ENCODE results near the gene CEP131.

The CEP131 gene

DNA sequence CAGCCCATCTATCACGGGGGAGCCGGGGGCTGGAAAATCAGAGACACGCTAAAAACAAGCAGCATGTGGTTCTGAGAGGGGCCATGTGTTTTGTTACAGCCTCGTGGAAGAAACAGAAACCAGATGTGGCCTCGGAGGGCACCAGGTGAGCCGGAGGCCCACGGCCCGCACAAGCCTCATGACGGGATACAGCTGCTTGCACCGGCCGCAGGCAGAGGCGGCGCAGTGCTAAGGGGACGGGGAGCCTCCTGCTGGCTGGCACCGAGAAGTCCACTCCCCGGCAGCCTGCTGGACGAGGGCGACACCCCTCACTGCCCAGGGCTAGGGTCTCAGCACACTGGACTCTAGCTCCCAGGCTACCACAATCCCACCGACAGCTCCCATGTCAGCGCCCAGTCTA is 35.5 kb upstream of the CEP131 start:
- TF ChIP-seq, protein P1, sequence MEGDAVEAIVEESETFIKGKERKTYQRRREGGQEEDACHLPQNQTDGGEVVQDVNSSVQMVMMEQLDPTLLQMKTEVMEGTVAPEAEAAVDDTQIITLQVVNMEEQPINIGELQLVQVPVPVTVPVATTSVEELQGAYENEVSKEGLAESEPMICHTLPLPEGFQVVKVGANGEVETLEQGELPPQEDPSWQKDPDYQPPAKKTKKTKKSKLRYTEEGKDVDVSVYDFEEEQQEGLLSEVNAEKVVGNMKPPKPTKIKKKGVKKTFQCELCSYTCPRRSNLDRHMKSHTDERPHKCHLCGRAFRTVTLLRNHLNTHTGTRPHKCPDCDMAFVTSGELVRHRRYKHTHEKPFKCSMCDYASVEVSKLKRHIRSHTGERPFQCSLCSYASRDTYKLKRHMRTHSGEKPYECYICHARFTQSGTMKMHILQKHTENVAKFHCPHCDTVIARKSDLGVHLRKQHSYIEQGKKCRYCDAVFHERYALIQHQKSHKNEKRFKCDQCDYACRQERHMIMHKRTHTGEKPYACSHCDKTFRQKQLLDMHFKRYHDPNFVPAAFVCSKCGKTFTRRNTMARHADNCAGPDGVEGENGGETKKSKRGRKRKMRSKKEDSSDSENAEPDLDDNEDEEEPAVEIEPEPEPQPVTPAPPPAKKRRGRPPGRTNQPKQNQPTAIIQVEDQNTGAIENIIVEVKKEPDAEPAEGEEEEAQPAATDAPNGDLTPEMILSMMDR (IDR thresholded peaks at IDR 0.05; ENCODE audit: low read length) = no peak
- no peak for TF ChIP-seq EZH2 (optimal IDR thresholded peaks at IDR 0.05; ENCODE audit: low read depth, low read length)
- TF ChIP-seq EZH2phosphoT487 (IDR thresholded peaks at IDR 0.05; ENCODE audit: low read length) = no peak
- H3K9ac ChIP-seq (ENCODE audit: low read length) = no peak overlapping the region

DNA sequence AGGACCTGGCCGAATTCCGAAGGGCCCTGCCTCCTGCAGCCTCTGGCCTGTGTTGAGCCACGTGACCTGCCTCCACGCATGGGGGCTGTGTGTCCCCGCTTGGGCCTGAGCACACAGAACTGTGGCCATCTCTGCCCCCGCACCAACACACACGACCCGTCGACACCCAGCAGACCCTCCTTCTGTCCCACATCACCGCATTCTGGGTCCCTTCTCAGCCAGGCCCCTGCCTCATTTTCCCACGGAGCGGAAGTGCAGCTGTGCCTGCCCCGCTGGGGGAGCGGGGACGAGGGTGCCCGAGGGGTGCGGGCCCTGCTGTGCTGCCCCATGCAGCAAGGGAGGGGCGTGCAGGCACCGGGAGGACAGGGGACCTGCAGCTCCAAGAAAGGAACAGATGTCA is 34.8 kb upstream of the CEP131 start:
- no peak overlapping the region for H3K9ac ChIP-seq (ENCODE audit: low read length)
- H3F3A ChIP-seq (ENCODE audit: insufficient read depth, low read length) = no peaks in the 10 kb centered on the region
- DNase-seq = no peak
- H3K9me2 ChIP-seq (replicated peaks; ENCODE audit: insufficient read depth, low read length) = no peaks in the 10 kb centered on the region
- no peak overlapping the region for H3K27ac ChIP-seq (ENCODE audit: low read length)
- H4K20me1 ChIP-seq (ENCODE audit: insufficient read depth, low read length) = no peaks in the 10 kb centered on the region
- H3K27me3 ChIP-seq (replicated peaks; ENCODE audit: insufficient read depth, low read length) = no peaks in the 10 kb centered on the region
- H3K4me2 ChIP-seq (ENCODE audit: low read depth, low read length) = no peak overlapping the region
- H2AFZ ChIP-seq (ENCODE audit: low read length) = no peak overlapping the region
- TF ChIP-seq EZH2phosphoT487 (IDR thresholded peaks at IDR 0.05; ENCODE audit: low read length) = no peak
- TF ChIP-seq, protein P1 (IDR thresholded peaks at IDR 0.05; ENCODE audit: low read length) = no peak
- no peak for TF ChIP-seq EZH2 (optimal IDR thresholded peaks at IDR 0.05; ENCODE audit: low read depth, low read length)
- no peaks in the 10 kb centered on the region for H3K4me1 ChIP-seq (ENCODE audit: low read length)
- no peaks in the 10 kb centered on the region for H3K9me3 ChIP-seq (replicated peaks; ENCODE audit: insufficient read depth, low read length)
- H3K36me3 ChIP-seq (replicated peaks; ENCODE audit: insufficient read depth, low read length) = 0 out of 2 replicates have a peak, but pooled peaks cover 3% of the 10 kb centered on the region
- H3K79me2 ChIP-seq (ENCODE audit: low read length) = no peaks in the 10 kb centered on the region
- H3K4me3 ChIP-seq (ENCODE audit: low read length) = no peak overlapping the region

More for the DNA sequence above, 35.5 kb upstream of the CEP131 start:
- Histone ChIP-seq H3K4me2 (ENCODE audit: low read depth, low read length) (no peak overlapping the region), H2AFZ (ENCODE audit: low read length) (no peak overlapping the region), H3F3A (ENCODE audit: insufficient read depth, low read length) (no peaks in the 10 kb centered on the region), H3K36me3 (replicated peaks; ENCODE audit: insufficient read depth, low read length) (0 out of 2 replicates have a peak, but pooled peaks cover 3% of the 10 kb centered on the region), H3K4me1 (ENCODE audit: low read length) (no peaks in the 10 kb centered on the region), H3K4me3 (ENCODE audit: low read length) (no peak overlapping the region), H4K20me1 (ENCODE audit: insufficient read depth, low read length) (no peaks in the 10 kb centered on the region), H3K27ac (ENCODE audit: low read length) (no peak overlapping the region), H3K79me2 (ENCODE audit: low read length) (no peaks in the 10 kb centered on the region), H3K27me3 (replicated peaks; ENCODE audit: insufficient read depth, low read length) (no peaks in the 10 kb centered on the region), H3K9me2 (replicated peaks; ENCODE audit: insufficient read depth, low read length) (no peaks in the 10 kb centered on the region), H3K9me3 (replicated peaks; ENCODE audit: insufficient read depth, low read length) (no peaks in the 10 kb centered on the region)
- no peak for DNase-seq

DNA sequence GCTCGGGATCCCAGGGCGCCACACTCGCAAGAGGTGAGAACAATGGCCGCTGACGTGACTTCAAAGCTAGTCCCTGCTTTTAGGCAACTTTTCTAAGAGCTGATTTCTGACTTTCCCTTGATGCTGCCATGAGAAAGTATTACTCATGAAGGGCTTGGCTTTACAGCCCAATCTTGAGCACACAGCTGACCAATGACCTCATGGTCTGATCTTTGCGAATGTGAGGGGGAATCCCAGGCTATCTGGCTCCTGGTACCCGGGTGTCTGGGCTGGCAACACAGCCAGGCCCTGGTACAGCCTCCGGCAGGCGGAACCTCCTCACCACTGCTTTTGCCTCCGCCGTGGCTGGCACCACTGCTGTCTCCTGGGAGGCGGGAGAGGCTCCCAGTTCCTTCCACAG is 33.9 kb upstream of the CEP131 start:
- Histone ChIP-seq H3K9ac (ENCODE audit: low read length) (no peak overlapping the region), H3K4me1 (ENCODE audit: low read length) (no peaks in the 10 kb centered on the region), H3K27ac (ENCODE audit: low read length) (no peak overlapping the region), H3K79me2 (ENCODE audit: low read length) (no peaks in the 10 kb centered on the region), H3K9me2 (replicated peaks; ENCODE audit: insufficient read depth, low read length) (no peaks in the 10 kb centered on the region), H3K4me3 (ENCODE audit: low read length) (no peak overlapping the region), H4K20me1 (ENCODE audit: insufficient read depth, low read length) (no peaks in the 10 kb centered on the region), H3F3A (ENCODE audit: insufficient read depth, low read length) (no peaks in the 10 kb centered on the region), H3K27me3 (replicated peaks; ENCODE audit: insufficient read depth, low read length) (no peaks in the 10 kb centered on the region), H3K4me2 (ENCODE audit: low read depth, low read length) (no peak overlapping the region), H3K9me3 (replicated peaks; ENCODE audit: insufficient read depth, low read length) (no peaks in the 10 kb centered on the region), H3K36me3 (replicated peaks; ENCODE audit: insufficient read depth, low read length) (0 out of 2 replicates have a peak, but pooled peaks cover 3% of the 10 kb centered on the region), H2AFZ (ENCODE audit: low read length) (no peak overlapping the region)
- no peak for DNase-seq
- TF ChIP-seq EZH2phosphoT487 (IDR thresholded peaks at IDR 0.05; ENCODE audit: low read length) (no peak), EZH2 (optimal IDR thresholded peaks at IDR 0.05; ENCODE audit: low read depth, low read length) (no peak)
- TF ChIP-seq, protein P1 (IDR thresholded peaks at IDR 0.05; ENCODE audit: low read length) = no peak
